Measurements from ENCODE around the gene ADAMTS6.

Gene ADAMTS6

DNA sequence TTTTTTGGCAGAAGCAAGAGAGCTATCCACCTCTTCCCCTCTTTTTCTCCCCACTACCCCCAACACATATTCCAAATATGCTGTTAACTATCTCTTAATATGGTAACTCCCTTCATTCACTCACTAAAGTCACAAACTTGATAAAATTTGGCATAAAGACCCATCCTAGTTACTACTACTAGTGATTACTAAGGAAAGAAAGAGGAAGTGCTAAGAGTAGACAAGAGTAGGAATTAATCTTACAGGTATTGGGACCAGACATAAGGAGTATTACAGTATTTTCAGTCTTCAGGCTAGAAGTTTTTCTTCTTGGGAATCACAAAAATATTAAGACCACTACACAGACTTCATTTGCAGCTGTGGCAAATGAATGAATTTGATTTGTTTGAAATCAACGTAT lies 2.2 kb downstream of the ADAMTS6 start:
- Histone ChIP-seq H4K8ac (ENCODE audit: low read depth, low read length) (no peak overlapping the region), H3K4me3 (ENCODE audit: low read depth, low read length) (no peak overlapping the region), H2BK5ac (ENCODE audit: low read depth, low read length, poor library complexity) (no peak overlapping the region), H3K18ac (ENCODE audit: low read length) (no peak overlapping the region), H2AK5ac (ENCODE audit: low read length) (no peak overlapping the region), H3K79me1 (ENCODE audit: low read length) (peaks cover 15% of the 10 kb centered on the region), H3K23ac (ENCODE audit: low read length) (no peak overlapping the region), H3K4me2 (ENCODE audit: low read length) (peak overlapping the region; percentile 86), H3K9me3 (ENCODE audit: insufficient read depth, low read depth, low read length) (no peaks in the 10 kb centered on the region), H4K12ac (ENCODE audit: low read depth, low read length) (no peak overlapping the region), H2BK120ac (ENCODE audit: insufficient read depth, low read length, poor library complexity) (no peak overlapping the region), H3K79me2 (ENCODE audit: control insufficient read depth, insufficient read depth, low read length, poor library complexity) (peaks cover 7% of the 10 kb centered on the region), H3K9ac (ENCODE audit: low read length) (no peak overlapping the region), H2BK12ac (ENCODE audit: low read length) (no peak overlapping the region), H2AFZ (ENCODE audit: insufficient read depth, low read length, poor library complexity) (no peak overlapping the region), H3K14ac (ENCODE audit: low read length) (no peak overlapping the region), H3K4me1 (ENCODE audit: control insufficient read depth in 1 of 2, insufficient read depth in 2 of 2, low read length in 2 of 2) (peaks cover 2 to 6% of the 10 kb centered on the region in 2 experiments), H3K27ac (ENCODE audit: low read depth, low read length) (no peak overlapping the region), H4K91ac (ENCODE audit: low read depth, low read length) (no peak overlapping the region), H3K27me3 (ENCODE audit: insufficient read depth, low read length) (no peaks in the 10 kb centered on the region), H3K36me3 (ENCODE audit: control insufficient read depth in 1 of 2, insufficient read depth in 2 of 2, low read length in 2 of 2) (no peaks in the 10 kb centered on the region), H3K4ac (ENCODE audit: low read depth, low read length) (no peak overlapping the region)
- no peak for DNase-seq
- no CpG with 5 or more reads among the region's 1 CpG for WGBS (ENCODE audit: extremely low coverage, insufficient coverage, insufficient read length)

DNA sequence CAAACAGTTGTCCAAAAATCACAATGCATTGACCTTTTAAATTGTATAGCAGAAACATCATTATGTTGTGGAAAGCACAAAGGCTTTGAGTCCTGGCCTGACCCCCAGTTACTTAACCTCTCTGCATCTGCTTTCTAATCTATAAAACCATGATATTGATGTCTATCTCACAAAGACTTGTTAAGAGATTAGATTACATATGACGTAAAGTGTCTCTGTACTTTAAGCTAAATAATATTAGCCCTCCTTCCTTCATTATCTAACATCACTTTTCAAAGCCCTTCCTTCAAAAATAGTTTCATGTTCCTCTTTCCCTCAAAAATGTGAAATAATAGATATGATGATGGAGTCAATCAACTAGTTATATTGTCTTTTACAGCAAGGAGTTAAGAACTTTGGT lies 3.4 kb downstream of the ADAMTS6 start:
- Histone ChIP-seq H3K4me3 (ENCODE audit: low read depth, low read length) (no peak overlapping the region), H3K14ac (ENCODE audit: low read length) (no peak overlapping the region), H3K18ac (ENCODE audit: low read length) (no peak overlapping the region), H3K79me1 (ENCODE audit: low read length) (peaks cover 15% of the 10 kb centered on the region), H2AFZ (ENCODE audit: insufficient read depth, low read length, poor library complexity) (no peak overlapping the region), H3K27me3 (ENCODE audit: insufficient read depth, low read length) (no peaks in the 10 kb centered on the region), H2BK5ac (ENCODE audit: low read depth, low read length, poor library complexity) (no peak overlapping the region), H3K23ac (ENCODE audit: low read length) (no peak overlapping the region), H2AK5ac (ENCODE audit: low read length) (no peak overlapping the region), H3K79me2 (ENCODE audit: control insufficient read depth, insufficient read depth, low read length, poor library complexity) (peaks cover 7% of the 10 kb centered on the region), H3K27ac (ENCODE audit: low read depth, low read length) (no peak overlapping the region), H3K9me3 (ENCODE audit: insufficient read depth, low read depth, low read length) (no peaks in the 10 kb centered on the region), H3K4me2 (ENCODE audit: low read length) (peak overlapping the region; percentile 50), H2BK12ac (ENCODE audit: low read length) (no peak overlapping the region), H3K9ac (ENCODE audit: low read length) (no peak overlapping the region), H3K4ac (ENCODE audit: low read depth, low read length) (no peak overlapping the region), H2BK120ac (ENCODE audit: insufficient read depth, low read length, poor library complexity) (no peak overlapping the region), H4K12ac (ENCODE audit: low read depth, low read length) (no peak overlapping the region), H4K91ac (ENCODE audit: low read depth, low read length) (no peak overlapping the region), H3K36me3 (ENCODE audit: control insufficient read depth in 1 of 2, insufficient read depth in 2 of 2, low read length in 2 of 2) (no peaks in the 10 kb centered on the region), H4K8ac (ENCODE audit: low read depth, low read length) (no peak overlapping the region), H3K4me1 (ENCODE audit: control insufficient read depth in 1 of 2, insufficient read depth in 2 of 2, low read length in 2 of 2) (peaks cover 2 to 6% of the 10 kb centered on the region in 2 experiments)
- DNase-seq, result no peak
- WGBS (ENCODE audit: extremely low coverage, insufficient coverage, insufficient read length), result no CpG with 5 or more reads among the region's 1 CpG

DNA sequence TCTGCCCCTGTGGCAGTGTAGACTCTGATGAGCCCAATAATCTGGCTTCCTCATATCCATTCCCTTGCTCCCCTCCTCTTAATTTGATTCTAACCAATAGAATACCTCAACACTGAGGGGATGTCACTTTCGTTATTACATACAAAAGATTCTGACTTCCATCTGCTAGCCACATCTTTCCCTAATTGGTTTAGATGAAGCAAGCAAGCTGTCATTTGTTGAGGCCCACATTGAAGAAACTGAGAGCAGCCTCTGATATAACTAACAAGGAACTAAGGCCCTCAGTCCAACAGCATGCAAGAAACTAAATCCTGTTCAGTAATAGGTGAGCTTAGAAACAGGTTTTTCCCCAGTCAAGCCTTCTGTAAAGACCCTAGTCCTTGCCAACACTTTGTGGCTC lies 5.8 kb downstream of the ADAMTS6 start:
- no peak overlapping the region for H2BK12ac ChIP-seq (ENCODE audit: low read length)
- peaks cover 6% of the 10 kb centered on the region for H3K79me2 ChIP-seq (ENCODE audit: control insufficient read depth, insufficient read depth, low read length, poor library complexity)
- H3K9ac ChIP-seq (ENCODE audit: low read length), result no peak overlapping the region
- H3K27me3 ChIP-seq (ENCODE audit: insufficient read depth, low read length), result no peaks in the 10 kb centered on the region
- H3K9me3 ChIP-seq (ENCODE audit: insufficient read depth, low read depth, low read length), result no peaks in the 10 kb centered on the region
- H3K4me1 ChIP-seq (ENCODE audit: control insufficient read depth in 1 of 2, insufficient read depth in 2 of 2, low read length in 2 of 2), result peaks cover 0 to 6% of the 10 kb centered on the region in 2 experiments
- no peak for DNase-seq
- H3K14ac ChIP-seq (ENCODE audit: low read length), result no peak overlapping the region
- no peak overlapping the region for H3K4me2 ChIP-seq (ENCODE audit: low read length)
- H2BK120ac ChIP-seq (ENCODE audit: insufficient read depth, low read length, poor library complexity), result no peak overlapping the region
- no peak overlapping the region for H4K8ac ChIP-seq (ENCODE audit: low read depth, low read length)
- H3K4ac ChIP-seq (ENCODE audit: low read depth, low read length), result peak overlapping the region; percentile 33
- H2BK5ac ChIP-seq (ENCODE audit: low read depth, low read length, poor library complexity), result no peak overlapping the region
- no peak overlapping the region for H3K18ac ChIP-seq (ENCODE audit: low read length)
- H3K36me3 ChIP-seq (ENCODE audit: control insufficient read depth in 1 of 2, insufficient read depth in 2 of 2, low read length in 2 of 2), result no peaks in the 10 kb centered on the region
- H2AK5ac ChIP-seq (ENCODE audit: low read length), result no peak overlapping the region
- no peak overlapping the region for H3K23ac ChIP-seq (ENCODE audit: low read length)
- H4K91ac ChIP-seq (ENCODE audit: low read depth, low read length), result no peak overlapping the region
- H4K12ac ChIP-seq (ENCODE audit: low read depth, low read length), result no peak overlapping the region
- no peak overlapping the region for H3K27ac ChIP-seq (ENCODE audit: low read depth, low read length)
- H3K4me3 ChIP-seq (ENCODE audit: low read depth, low read length), result no peak overlapping the region
- WGBS (ENCODE audit: extremely low coverage, insufficient coverage, insufficient read length), result no CpG with 5 or more reads among the region's 1 CpG
- H3K79me1 ChIP-seq (ENCODE audit: low read length), result peaks cover 6% of the 10 kb centered on the region
- H2AFZ ChIP-seq (ENCODE audit: insufficient read depth, low read length, poor library complexity), result no peak overlapping the region

DNA sequence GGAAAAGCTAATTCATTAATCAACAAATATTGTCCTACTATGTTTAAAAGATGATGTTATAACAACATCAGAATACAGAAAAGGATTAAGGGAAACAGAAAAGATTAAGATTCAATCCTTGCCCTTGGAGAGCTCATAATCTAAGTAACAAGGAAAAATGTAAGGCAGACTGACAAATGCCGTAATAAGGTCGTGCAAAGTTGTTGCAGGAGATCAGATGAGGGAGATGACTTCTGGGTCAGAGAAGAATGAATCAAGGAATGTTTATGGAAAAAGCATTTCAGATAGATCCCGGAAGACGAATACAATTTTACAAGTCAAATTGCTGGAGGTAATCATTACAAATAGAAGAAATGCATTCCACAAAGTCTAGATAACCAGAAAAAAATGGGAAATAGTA lies 6.4 kb downstream of the ADAMTS6 start:
- Histone ChIP-seq H4K12ac (ENCODE audit: low read depth, low read length) (no peak overlapping the region), H3K9me3 (ENCODE audit: insufficient read depth, low read depth, low read length) (no peaks in the 10 kb centered on the region), H3K4ac (ENCODE audit: low read depth, low read length) (no peak overlapping the region), H3K79me1 (ENCODE audit: low read length) (peaks cover 2% of the 10 kb centered on the region), H3K9ac (ENCODE audit: low read length) (no peak overlapping the region), H3K27me3 (ENCODE audit: insufficient read depth, low read length) (no peaks in the 10 kb centered on the region), H2BK5ac (ENCODE audit: low read depth, low read length, poor library complexity) (no peak overlapping the region), H3K79me2 (ENCODE audit: control insufficient read depth, insufficient read depth, low read length, poor library complexity) (peaks cover 2% of the 10 kb centered on the region), H3K27ac (ENCODE audit: low read depth, low read length) (no peak overlapping the region), H3K18ac (ENCODE audit: low read length) (no peak overlapping the region), H2BK120ac (ENCODE audit: insufficient read depth, low read length, poor library complexity) (no peak overlapping the region), H4K91ac (ENCODE audit: low read depth, low read length) (no peak overlapping the region), H3K23ac (ENCODE audit: low read length) (no peak overlapping the region), H2BK12ac (ENCODE audit: low read length) (no peak overlapping the region), H4K8ac (ENCODE audit: low read depth, low read length) (no peak overlapping the region), H3K36me3 (ENCODE audit: control insufficient read depth in 1 of 2, insufficient read depth in 2 of 2, low read length in 2 of 2) (no peaks in the 10 kb centered on the region), H2AK5ac (ENCODE audit: low read length) (no peak overlapping the region), H3K4me2 (ENCODE audit: low read length) (no peak overlapping the region), H3K4me3 (ENCODE audit: low read depth, low read length) (no peak overlapping the region), H3K14ac (ENCODE audit: low read length) (no peak overlapping the region), H2AFZ (ENCODE audit: insufficient read depth, low read length, poor library complexity) (no peak overlapping the region), H3K4me1 (ENCODE audit: control insufficient read depth in 1 of 2, insufficient read depth in 2 of 2, low read length in 2 of 2) (peaks cover 0 to 6% of the 10 kb centered on the region in 2 experiments)
- WGBS (ENCODE audit: extremely low coverage, insufficient coverage, insufficient read length), result no CpG with 5 or more reads among the region's 4 CpGs
- no peak for DNase-seq
